ENCODE measurements around the gene ZNF503.

Gene ZNF503

DNA sequence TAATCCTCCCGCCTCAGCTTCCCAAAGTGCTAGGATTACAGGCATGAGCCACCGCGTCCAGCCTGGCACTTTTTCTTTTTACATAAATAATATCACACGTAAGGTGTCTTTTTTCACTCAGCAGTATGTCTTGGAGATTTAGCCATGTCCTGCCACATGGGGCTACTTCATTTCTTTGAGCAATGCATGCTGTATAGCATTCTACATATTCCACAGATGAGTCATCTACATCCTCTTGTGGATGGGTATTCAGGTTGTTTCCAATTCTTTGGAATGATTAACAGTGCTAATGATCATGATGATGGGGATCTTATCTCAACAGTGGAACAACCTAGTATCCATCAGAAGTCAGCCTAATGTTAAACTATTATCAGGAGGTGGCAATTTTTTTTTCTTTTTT is 50.8 kb downstream of the ZNF503 start:
- DNase-seq, result no peak

Measured in activated CD4-positive, CD25-positive, alpha-beta regulatory T cell treated with anti-CD3 and anti-CD28 coated beads, Interleukin-2, amount 50 U/mL, for 72 hours (primary cell).